HepG2 (cell line): ENCODE results near the gene MYOF. TPM values are rescaled to one million over a fixed set of nuclear protein-coding genes. Genes with fewer than 3 reads are reported as not detected.
A peak's percentile ranks its signal among the peaks of the same experiment; 100 is the strongest.

Experiments used
- ELF4 ChIP-seq: sonication (generic); formaldehyde crosslinking; IDR thresholded peaks from 2 replicates; pipeline ENCODE4 v1.5.0; 2020; ENCODE audit warnings: missing genetic modification reagents, mild to moderate bottlenecking, moderate library complexity, borderline replicate concordance
- FOXP4 ChIP-seq: sonication (generic); formaldehyde crosslinking; IDR thresholded peaks from 2 replicates; pipeline ENCODE4 v1.4.0; 2020; ENCODE audit warnings: missing genetic modification reagents
- HDAC1 ChIP-seq: sonication (generic); formaldehyde crosslinking; IDR thresholded peaks from 2 replicates; pipeline ENCODE4 v1.5.1; 2020; ENCODE audit warnings: mild to moderate bottlenecking, missing genetic modification reagents
- HMGXB3 ChIP-seq: sonication (generic); formaldehyde crosslinking; IDR thresholded peaks from 2 replicates; pipeline ENCODE4 v1.4.0; 2020; ENCODE audit warnings: missing genetic modification reagents, borderline replicate concordance
- MTA3 ChIP-seq: sonication (generic); formaldehyde crosslinking; IDR thresholded peaks from 2 replicates; pipeline ENCODE4 v1.4.0; 2020; ENCODE audit warnings: missing genetic modification reagents
- NR2C2 ChIP-seq: sonication (generic); formaldehyde crosslinking; IDR thresholded peaks from 2 replicates; pipeline ENCODE4 v1.4.0; 2020; ENCODE audit warnings: missing genetic modification reagents, mild to moderate bottlenecking, moderate library complexity, borderline replicate concordance
- RFXAP ChIP-seq: sonication (generic); formaldehyde crosslinking; IDR thresholded peaks from 2 replicates; pipeline ENCODE4 v1.4.0; 2020; ENCODE audit warnings: missing genetic modification reagents, borderline replicate concordance
- SMAD3 ChIP-seq: sonication (generic); formaldehyde crosslinking; IDR thresholded peaks from 2 replicates; pipeline ENCODE4 v1.4.0; 2020; ENCODE audit warnings: missing genetic modification reagents
- SP4 ChIP-seq: sonication (generic); formaldehyde crosslinking; IDR thresholded peaks from 2 replicates; pipeline ENCODE4 v1.8.1; 2023; ENCODE audit warnings: mild to moderate bottlenecking, missing genetic modification reagents
- THAP7 ChIP-seq: sonication (generic); formaldehyde crosslinking; IDR thresholded peaks from 2 replicates; pipeline ENCODE4 v1.8.1; 2023; ENCODE audit warnings: mild to moderate bottlenecking, missing genetic modification reagents
- ZFP91 ChIP-seq: sonication (generic); formaldehyde crosslinking; IDR thresholded peaks from 2 replicates; pipeline ENCODE4 v1.9.0; 2022; ENCODE audit warnings: missing genetic modification reagents, mild to moderate bottlenecking, borderline replicate concordance
- ZMYM2 ChIP-seq: sonication (generic); formaldehyde crosslinking; IDR thresholded peaks from 2 replicates; pipeline ENCODE4 v1.8.0; 2022; ENCODE audit warnings: mild to moderate bottlenecking, missing genetic modification reagents
- ZNF510 ChIP-seq: sonication (generic); formaldehyde crosslinking; IDR thresholded peaks from 2 replicates; pipeline ENCODE4 v1.4.0; 2020; ENCODE audit warnings: low read depth, mild to moderate bottlenecking, missing genetic modification reagents
- ZNF770 ChIP-seq: sonication (generic); formaldehyde crosslinking; IDR thresholded peaks from 2 replicates; pipeline ENCODE4 v1.5.0; 2020; ENCODE audit warnings: mild to moderate bottlenecking, missing genetic modification reagents
- ZNF83 ChIP-seq: sonication (generic); formaldehyde crosslinking; IDR thresholded peaks from 2 replicates; pipeline ENCODE4 v1.4.0; 2020; ENCODE audit warnings: missing genetic modification reagents, mild to moderate bottlenecking, borderline replicate concordance
- ZZZ3 ChIP-seq: sonication (generic); formaldehyde crosslinking; IDR thresholded peaks from 2 replicates; pipeline ENCODE4 v1.4.0; 2020; ENCODE audit warnings: missing genetic modification reagents, mild to moderate bottlenecking, borderline replicate concordance
- polyA plus RNA-seq, 8 experiments: library from polyadenylated mRNA; depleted of rRNA in 3 of 8; stranded (reverse) in 7 of 8; unstranded in 1 of 8; fragments of >200 nt; fragmentation: Illumina TruSeq in 4 of 8; extraction: Trizol in 4 of 8; gene quantifications; 2 replicates each; pipeline versions ENCODE4 v1.2.1 to v1.2.3, GENCODE V29; 2011 to 2016; ENCODE audit warnings: low read depth in 4 of 8, missing spikeins in 1 of 8, mixed read lengths in 1 of 8; ENCODE audit not compliant: insufficient read depth in 1 of 8
- total RNA-seq, 5 experiments: library from RNA; depleted of rRNA; stranded (reverse); fragments of >200 nt; fragmentation: Illumina TruSeq; extraction: Trizol; gene quantifications; 2 replicates each; pipeline ENCODE4 v1.2.3, GENCODE V29; 2016; ENCODE audit warnings: low read depth in 1 of 5

Gene MYOF
- total and polyA plus RNA-seq, 2 of the 13 experiments (the other 11 are each of a cell fraction or from before 2014, with no cell fraction given): 0.18 to 0.42 TPM

- 0 out of 2 replicates have a peak, but pooled peaks have one; percentile 48 for TF ChIP-seq HMGXB3 (CRISPR knock-in tag)
- no peak for TF ChIP-seq MTA3
- TF ChIP-seq SMAD3 (CRISPR knock-in tag): no peak
- TF ChIP-seq SP4 (CRISPR knock-in tag): peak; percentile 97
- 0 out of 2 replicates have a peak, but pooled peaks have one; percentile 24 for TF ChIP-seq ZNF83 (CRISPR knock-in tag)
- TF ChIP-seq THAP7: no peak
- TF ChIP-seq ZMYM2 (CRISPR knock-in tag): no peak
- TF ChIP-seq ZNF770 (CRISPR knock-in tag): no peak
- TF ChIP-seq NR2C2: peak; percentile 47; the same call in 1 of the 2 replicates
- 0 out of 2 replicates have a peak, but pooled peaks have one; percentile 55 for TF ChIP-seq ZZZ3
- 0 out of 2 replicates have a peak, but pooled peaks have one; percentile 38 for TF ChIP-seq ZNF510 (CRISPR knock-in tag)
- TF ChIP-seq ELF4 (CRISPR knock-in tag): peak; percentile 80
- TF ChIP-seq HDAC1 (CRISPR knock-in tag): peak; percentile 100
- no peak for TF ChIP-seq FOXP4 (CRISPR knock-in tag)
- TF ChIP-seq RFXAP (CRISPR knock-in tag): peak; percentile 58; the same call in 1 of the 2 replicates
- TF ChIP-seq ZFP91 (CRISPR knock-in tag): peak; percentile 59; the same call in 1 of the 2 replicates
These were observed 14.3 kb upstream of the MYOF start, which contains the start of gene CEP55 (continued) for GRCh38 chr10:93496322-93497041.
